Epithelial cell of prostate (primary cell): ENCODE data around the gene CDK18.

Experiments
- DNase-seq: peaks from one replicate; pipeline ENCODE4 v3.0.0-alpha.2; 2011; ENCODE audit warnings: low read depth, low spot score
- H3K27ac ChIP-seq: fragments of 450-650 bp; 2 replicates; pipeline ENCODE4 v1.5.1; 2017; ENCODE audit warnings: mild to moderate bottlenecking

CDK18 gene

DNA sequence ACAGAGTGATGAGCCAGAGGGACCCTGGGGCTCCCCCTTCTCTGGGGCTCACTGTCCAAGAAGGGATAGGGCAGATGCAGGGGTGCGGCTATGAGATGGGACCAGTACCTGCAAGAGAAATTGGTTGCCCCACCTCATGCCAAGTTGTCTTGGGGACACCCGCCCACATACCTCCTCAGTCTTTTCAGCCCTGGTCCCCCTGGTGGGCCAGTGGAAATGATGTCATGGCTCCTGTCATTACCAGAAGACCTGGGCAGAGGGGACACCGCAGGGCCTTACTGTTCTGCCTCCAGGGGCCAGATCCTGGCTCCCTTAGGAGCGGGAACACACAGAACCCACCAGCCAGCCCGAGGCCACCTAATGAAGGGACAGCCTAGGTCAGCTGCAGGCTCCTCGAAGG is 63.2 kb downstream of the CDK18 start:
- H3K27ac ChIP-seq: no peak overlapping the region
- no peak for DNase-seq

GRCh38 chr1:205568135-205568468 is 63.6 kb downstream of the CDK18 start:
- H3K27ac ChIP-seq: no peak overlapping the region
- no peak for DNase-seq

- no peak overlapping the region for H3K27ac ChIP-seq
- no peak for DNase-seq
Observed at GRCh38 chr1:205568469-205569361, 64.2 kb downstream of the CDK18 start.

GRCh38 chr1:205569411-205570172 is 65.1 kb downstream of the CDK18 start:
- DNase-seq: no peak

GRCh38 chr1:205570173-205570501 is 65.7 kb downstream of the CDK18 start:
- no peak overlapping the region for H3K27ac ChIP-seq
- no peak for DNase-seq

More at GRCh38 chr1:205569411-205570172, 65.1 kb downstream of the CDK18 start:
- no peak overlapping the region for H3K27ac ChIP-seq

DNA sequence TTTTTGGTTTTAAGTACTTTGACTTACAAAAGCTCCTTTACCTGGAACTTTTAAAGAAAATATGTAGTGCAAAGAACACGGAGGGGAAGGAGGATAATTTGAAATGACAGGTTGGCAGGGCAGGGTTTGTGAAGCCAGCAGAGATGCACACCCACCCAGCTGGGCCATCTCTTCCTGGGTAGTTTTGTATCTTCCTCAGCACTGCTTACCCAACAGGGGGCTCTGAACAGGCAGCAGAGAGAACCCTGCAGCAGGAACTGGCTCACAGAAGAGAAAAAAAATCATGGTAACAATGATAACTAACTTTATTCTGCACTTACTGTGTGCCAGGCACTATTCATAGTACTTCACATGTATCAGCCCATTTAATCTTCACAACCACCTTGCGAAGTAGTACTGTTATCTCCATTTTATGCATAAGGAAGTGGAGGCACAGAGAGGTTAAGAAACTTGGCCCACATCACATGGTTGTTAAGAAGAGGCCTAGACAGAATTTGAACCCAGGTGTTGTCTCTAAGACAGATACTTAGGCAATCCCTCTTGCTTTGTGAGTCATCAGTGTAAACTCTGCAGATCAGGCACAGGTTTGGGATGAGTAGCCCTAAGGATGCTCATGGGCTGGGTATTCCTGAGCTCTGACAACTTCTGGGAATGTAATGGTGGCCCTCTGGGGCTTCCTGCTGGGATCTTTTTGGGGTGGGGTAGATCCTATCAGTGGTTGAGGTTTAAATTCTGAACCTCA is 66.5 kb downstream of the CDK18 start:
- H3K27ac ChIP-seq: no peak overlapping the region
- DNase-seq: no peak

DNA sequence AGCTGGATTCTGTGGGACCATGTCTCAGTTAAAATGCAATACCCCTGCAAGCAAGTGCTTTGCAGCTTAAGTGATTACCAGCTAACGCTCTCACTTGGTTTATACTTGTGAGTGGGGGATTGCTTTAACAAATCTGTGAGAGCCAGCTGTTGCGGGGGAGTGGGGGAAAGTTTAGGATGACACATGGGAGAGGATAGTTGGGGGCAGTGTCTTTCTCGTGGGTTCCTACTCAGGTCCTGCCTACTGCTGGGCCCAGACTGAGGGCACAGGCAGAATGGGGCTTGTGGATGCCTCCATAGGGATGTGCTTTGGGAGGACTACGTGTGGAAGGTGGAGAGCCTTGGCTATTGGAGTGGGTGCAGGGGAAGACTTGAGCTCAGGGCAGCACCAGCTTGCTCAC is 67.3 kb downstream of the CDK18 start:
- no peak for DNase-seq
- H3K27ac ChIP-seq: no peak overlapping the region

- DNase-seq: no peak
Observed at GRCh38 chr1:205572421-205572820, 68.0 kb downstream of the CDK18 start.

GRCh38 chr1:205575294-205575885 is 70.9 kb downstream of the CDK18 start:
- H3K27ac ChIP-seq: no peak overlapping the region
- DNase-seq: no peak

More at GRCh38 chr1:205572421-205572820, 68.0 kb downstream of the CDK18 start:
- H3K27ac ChIP-seq: no peak overlapping the region

DNA sequence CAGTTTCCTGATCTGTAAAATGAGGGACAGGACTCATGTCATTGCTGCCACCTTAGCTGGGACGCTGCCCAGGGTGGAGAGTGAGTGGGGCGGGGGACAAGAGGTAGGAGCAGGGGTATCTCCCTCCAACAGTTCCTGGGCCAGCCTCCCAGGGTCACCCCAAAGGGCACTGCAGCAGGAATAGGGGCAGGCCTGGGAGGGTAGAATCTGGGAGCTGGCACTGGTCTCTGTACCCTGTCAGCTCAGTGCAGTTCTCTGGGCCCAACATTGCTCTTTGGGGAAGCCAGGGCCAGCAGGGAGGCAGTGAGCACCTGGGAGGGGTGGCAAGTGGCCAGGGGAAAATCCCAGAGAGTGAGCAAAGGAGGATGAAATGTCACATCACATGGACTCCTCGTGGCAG is 71.5 kb downstream of the CDK18 start:
- DNase-seq: no peak

DNA sequence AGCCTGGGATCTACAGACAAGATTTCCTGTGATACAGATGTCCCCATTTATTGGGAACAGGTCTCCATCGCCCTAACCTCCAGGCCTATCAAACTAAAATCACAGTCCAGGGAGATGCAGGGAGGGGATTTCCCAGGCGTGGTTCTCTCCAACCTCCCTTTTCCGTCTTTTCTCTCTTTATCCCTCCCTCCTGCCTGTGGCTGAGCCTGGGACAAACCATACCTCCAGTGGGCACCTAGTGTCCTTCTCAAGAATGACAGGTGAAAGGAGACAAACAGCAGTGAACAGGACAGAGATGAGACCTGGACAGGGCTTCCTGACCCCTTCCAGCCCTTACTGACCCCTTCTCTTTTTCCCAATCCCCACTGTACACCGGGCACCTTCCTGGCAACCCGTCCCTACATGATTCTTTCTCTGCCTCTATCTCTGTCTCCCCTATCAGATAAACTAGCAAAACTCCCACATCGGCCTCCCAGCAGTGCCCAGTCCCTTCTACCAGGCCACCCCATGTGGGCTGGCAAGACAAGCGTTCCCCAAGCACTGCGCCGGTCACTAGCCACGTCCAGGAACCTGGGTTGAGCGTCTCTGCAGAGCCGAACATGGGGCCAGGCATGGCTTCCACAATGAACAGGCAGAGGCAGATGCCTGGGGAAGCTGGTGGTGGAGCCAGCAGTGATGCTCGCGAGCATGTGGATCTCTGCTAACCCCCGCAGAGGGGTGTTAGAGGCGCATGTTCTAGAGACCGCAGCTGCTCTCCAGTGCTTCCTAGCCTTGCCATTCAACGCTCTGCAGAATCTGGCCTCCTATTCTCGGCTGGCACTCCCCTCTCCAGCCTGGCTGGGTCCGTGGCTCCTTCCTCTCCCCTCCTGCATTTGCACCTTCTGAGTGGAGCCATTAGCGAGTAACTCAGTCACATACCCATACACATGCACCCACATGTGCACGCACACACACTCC is 72.6 kb downstream of the CDK18 start:
- DNase-seq: no peak
- H3K27ac ChIP-seq: no peak overlapping the region

More for the DNA sequence above, 71.5 kb downstream of the CDK18 start:
- no peak overlapping the region for H3K27ac ChIP-seq

- no peak overlapping the region for H3K27ac ChIP-seq
- DNase-seq: no peak
Observed at GRCh38 chr1:205577874-205578658, 73.6 kb downstream of the CDK18 start.

DNA sequence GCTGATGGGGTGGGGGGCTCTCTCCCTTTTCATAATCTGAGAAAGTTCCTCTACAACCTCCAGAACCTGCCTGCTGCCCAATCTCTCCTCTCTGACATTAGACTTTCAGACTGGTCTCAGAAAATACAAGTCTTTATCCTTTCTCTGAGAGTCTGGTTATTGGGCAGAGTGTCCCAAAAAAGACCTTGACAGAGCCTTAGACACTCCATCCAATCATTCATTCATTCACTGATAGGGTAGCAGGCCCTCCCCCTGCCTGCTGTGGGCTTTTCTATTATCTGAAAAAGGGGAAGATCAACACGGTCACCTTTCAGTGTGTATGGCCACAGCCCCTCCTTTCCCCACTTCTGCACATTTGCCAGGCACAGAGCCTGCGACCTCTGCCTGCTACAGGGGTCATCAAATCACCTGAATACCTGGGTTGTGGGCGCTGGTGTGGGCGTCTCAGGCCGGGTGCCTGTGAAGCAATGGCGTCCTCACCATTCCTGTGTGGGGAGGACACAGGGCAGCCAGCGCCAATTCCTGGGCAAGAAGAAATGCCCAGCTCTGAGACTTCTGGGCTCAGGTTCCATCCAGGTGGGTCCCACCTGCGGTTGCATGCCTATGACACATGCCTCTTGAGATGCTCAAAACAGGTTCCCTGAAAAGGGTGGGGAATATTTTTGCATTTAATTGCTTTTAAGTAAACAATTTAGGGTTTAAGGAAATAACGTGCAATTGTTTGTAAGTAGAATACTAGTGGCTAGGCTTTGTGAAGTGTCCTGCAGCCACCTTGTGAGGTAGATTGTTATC is 74.5 kb downstream of the CDK18 start:
- no peak overlapping the region for H3K27ac ChIP-seq
- no peak for DNase-seq

DNA sequence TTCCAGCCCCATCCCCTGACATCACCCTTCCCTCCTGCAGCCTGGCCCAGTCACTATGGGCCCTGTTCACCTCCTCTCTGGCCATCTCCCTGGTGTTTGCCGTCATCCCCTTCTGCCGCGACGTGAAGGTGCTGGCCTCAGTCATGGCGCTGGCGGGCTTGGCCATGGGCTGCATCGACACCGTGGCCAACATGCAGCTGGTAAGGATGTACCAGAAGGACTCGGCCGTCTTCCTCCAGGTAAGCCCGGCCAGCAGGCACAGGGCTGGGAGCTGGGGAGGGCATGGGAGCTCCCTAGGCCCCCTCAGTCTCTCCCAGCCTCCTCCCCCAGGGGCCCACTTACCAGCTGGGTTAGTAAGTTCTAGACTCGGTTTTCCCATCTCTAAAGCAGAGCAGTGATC is 75.2 kb downstream of the CDK18 start:
- no peak overlapping the region for H3K27ac ChIP-seq
- no peak for DNase-seq

DNA sequence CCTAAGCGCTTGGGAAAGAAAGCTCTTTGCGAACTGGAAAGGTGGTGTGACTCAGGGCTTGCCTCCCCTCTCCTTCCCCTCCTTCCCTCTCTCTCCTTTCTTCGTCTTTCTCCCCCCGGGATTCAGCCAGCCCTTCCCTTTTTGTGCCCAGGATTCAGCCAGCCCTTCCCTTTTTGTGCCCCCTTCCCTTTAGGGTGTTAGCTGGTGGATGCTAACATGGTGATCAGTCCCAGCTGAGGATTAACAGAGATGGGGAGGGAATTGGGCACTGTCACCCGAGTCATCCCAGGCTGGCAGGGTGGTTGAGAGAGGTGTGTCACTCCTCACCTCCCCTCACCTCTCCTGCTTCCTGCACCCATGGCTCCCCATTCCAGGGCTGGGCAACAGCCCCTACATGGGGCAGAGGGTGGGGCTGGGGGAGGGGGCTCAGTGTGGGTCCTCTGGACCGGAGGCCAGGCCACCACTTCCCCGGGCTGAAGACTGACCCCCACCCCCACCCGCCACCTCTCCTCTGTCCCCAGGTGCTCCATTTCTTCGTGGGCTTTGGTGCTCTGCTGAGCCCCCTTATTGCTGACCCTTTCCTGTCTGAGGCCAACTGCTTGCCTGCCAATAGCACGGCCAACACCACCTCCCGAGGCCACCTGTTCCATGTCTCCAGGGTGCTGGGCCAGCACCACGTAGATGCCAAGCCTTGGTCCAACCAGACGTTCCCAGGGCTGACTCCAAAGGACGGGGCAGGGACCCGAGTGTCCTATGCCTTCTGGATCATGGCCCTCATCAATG is 75.9 kb downstream of the CDK18 start:
- DNase-seq: no peak
- H3K27ac ChIP-seq: no peak overlapping the region

DNA sequence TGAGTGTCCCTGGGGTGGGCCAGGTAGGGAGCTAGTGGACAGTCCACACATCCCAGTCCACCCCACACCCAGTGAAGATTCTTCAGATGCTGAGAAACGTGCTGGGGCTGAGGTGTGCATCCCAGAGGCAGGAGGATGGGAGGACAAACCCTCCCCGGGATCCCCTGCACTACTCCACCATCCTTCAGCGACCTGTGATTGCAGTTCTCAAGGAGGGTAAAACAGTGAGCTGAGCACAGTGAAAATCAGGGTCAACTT is 76.4 kb downstream of the CDK18 start:
- no peak for DNase-seq
- H3K27ac ChIP-seq: no peak overlapping the region

DNA sequence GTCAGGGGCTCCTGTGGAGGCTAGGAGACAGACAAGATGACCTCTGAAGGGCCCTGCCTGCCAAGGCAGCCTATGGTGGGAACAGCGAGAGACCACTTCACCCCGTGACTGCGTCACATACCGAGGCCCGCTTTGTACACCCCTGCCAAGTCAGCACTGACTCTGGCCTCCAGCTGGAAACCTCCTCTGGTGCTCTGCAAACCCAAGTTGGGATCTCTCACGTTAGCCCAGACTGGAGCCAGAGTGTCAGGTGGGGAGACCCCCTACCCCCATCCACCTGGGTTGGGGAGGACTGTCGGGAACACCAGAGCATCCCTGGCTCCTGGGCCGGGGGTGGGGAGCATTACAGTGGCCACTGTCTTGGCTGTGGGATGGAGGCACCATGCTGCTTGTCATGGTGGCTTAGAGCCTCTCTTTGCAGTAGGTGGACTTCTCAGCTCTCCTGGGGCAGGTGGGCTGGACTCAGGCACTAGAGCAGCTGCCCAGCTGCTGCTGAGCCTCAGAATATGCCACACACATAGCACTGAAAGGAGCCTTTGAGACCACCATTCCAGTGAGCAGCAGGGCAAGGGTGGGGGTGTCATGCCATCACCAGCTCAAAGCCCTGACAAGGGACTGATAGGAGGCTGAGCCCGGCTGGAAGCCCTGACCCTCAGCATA is 77.0 kb downstream of the CDK18 start:
- H3K27ac ChIP-seq: no peak overlapping the region
- no peak for DNase-seq
